BE2C (cell line): Measurements from ENCODE around the gene MRPS11.

ENCODE experiments used
- DNase-seq: peaks from one replicate; pipeline ENCODE4 v3.0.0-alpha.2; 2020
- H3K27me3 ChIP-seq: fragments of 250-450 bp; sonication (Bioruptor Pico); 2 replicates; pipeline ENCODE4 v1.5.1; 2020; ENCODE audit warnings: mild to moderate bottlenecking
- H3K36me3 ChIP-seq: fragments of 250-450 bp; sonication (Bioruptor Pico); 2 replicates; pipeline ENCODE4 v1.5.1; 2020; ENCODE audit warnings: mild to moderate bottlenecking
- H3K4me1 ChIP-seq: fragments of 250-450 bp; sonication (Bioruptor Pico); 2 replicates; pipeline ENCODE4 v1.5.1; 2020
- H3K4me3 ChIP-seq: 2 replicates; pipeline ENCODE4 v1.5.1; 2011; ENCODE audit warnings: low read depth, low read length
- H3K9me3 ChIP-seq: fragments of 250-450 bp; sonication (Bioruptor Pico); 2 replicates; pipeline ENCODE4 v1.5.1; 2020
- TF ChIP-seq, protein P1 (sequence below): IDR thresholded peaks from 2 replicates; pipeline ENCODE4 v1.5.1; 2012; ENCODE audit warnings: mild to moderate bottlenecking, low read depth, low read length

The MRPS11 gene

DNA sequence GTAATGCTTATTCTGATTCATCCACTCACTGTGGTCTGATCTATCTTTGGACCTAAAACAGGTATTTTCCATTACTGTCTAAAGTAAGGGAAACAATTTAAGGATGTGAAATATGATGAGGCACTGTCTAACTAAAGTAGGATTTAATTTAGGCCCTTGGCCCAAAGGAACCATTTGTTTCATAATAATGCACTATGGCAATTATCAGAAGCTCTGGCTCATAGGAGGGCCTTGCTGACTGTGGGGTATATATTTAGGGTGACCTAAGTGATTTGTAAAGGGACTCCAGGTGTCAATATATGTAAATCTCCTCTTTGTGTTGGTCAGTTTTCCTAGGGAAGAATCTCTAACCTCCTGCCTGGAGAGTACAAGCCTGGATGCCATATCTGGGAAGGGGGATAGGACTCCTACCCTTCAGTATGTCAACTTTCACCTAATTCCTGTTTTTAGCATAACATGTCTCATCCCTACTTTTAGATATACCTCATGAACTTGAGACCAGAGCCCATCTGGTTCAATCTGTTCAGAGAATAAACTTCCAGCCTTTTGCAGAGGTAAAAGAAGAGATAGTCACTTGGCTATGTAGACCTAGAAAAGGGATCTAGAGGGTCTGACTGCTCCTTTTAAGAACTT is 58.9 kb downstream of the MRPS11 start:
- no peaks in the 10 kb centered on the region for H3K27me3 ChIP-seq
- H3K36me3 ChIP-seq: peaks cover 36% of the 10 kb centered on the region
- TF ChIP-seq, protein P1, sequence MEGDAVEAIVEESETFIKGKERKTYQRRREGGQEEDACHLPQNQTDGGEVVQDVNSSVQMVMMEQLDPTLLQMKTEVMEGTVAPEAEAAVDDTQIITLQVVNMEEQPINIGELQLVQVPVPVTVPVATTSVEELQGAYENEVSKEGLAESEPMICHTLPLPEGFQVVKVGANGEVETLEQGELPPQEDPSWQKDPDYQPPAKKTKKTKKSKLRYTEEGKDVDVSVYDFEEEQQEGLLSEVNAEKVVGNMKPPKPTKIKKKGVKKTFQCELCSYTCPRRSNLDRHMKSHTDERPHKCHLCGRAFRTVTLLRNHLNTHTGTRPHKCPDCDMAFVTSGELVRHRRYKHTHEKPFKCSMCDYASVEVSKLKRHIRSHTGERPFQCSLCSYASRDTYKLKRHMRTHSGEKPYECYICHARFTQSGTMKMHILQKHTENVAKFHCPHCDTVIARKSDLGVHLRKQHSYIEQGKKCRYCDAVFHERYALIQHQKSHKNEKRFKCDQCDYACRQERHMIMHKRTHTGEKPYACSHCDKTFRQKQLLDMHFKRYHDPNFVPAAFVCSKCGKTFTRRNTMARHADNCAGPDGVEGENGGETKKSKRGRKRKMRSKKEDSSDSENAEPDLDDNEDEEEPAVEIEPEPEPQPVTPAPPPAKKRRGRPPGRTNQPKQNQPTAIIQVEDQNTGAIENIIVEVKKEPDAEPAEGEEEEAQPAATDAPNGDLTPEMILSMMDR: no peak
- H3K4me3 ChIP-seq: no peak overlapping the region
- no peaks in the 10 kb centered on the region for H3K4me1 ChIP-seq
- DNase-seq: no peak
- no peaks in the 10 kb centered on the region for H3K9me3 ChIP-seq

DNA sequence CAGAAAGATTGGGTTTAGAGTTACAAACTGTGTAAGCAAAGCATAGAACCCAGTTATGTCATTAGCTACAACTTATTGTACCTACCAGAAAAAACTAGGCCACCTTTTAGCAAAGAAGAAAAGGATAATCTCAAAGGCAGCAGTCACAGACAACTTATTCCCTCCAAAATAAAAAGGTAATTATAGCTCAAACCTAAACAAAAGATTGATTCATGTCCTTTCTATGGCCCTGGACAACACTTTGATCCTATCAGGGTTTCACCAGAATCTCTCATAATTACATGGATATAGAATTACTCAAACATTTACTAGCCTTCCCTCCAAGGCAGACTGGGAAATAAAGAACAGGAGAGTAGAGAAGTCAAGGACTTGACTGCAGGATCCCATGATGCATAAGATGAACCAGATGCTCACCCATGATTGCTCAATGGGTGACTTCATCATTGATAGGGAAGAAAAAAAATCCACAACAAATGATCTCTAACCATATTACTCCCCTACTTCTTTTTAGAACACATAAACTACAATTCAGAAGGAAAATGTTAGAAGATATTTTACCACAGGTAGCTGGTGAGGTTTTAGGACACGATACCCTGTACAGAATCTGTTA is 61.6 kb downstream of the MRPS11 start:
- Histone ChIP-seq H3K9me3 (no peaks in the 10 kb centered on the region), H3K4me3 (no peak overlapping the region), H3K27me3 (no peaks in the 10 kb centered on the region), H3K4me1 (no peaks in the 10 kb centered on the region), H3K36me3 (peaks cover 37% of the 10 kb centered on the region)
- DNase-seq: no peak
- TF ChIP-seq, protein P1: no peak
